ENCODE data around the gene LRP1B.

LRP1B gene

DNA sequence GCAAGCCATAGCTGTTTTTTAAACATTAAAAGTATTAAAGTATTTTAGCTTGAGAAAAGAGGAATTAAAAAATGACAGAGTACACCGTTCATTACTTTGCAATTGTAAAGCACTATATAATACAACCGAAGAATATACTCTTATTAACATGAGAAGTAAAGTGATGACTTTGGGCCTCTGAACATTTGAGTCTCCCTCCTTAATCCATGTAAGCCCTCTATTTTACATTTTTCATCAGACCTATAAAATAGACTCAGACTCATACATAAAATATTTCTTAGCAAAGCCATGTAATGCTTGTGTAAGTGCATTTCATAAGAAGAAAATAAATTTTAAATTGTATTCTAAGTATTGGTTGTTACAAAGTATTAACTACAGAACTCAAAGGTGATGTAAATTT, 198.6 kb downstream of the LRP1B start:
- no peak for DNase-seq (ENCODE audit: extremely low read depth, low read depth)
- TF ChIP-seq, protein P1, sequence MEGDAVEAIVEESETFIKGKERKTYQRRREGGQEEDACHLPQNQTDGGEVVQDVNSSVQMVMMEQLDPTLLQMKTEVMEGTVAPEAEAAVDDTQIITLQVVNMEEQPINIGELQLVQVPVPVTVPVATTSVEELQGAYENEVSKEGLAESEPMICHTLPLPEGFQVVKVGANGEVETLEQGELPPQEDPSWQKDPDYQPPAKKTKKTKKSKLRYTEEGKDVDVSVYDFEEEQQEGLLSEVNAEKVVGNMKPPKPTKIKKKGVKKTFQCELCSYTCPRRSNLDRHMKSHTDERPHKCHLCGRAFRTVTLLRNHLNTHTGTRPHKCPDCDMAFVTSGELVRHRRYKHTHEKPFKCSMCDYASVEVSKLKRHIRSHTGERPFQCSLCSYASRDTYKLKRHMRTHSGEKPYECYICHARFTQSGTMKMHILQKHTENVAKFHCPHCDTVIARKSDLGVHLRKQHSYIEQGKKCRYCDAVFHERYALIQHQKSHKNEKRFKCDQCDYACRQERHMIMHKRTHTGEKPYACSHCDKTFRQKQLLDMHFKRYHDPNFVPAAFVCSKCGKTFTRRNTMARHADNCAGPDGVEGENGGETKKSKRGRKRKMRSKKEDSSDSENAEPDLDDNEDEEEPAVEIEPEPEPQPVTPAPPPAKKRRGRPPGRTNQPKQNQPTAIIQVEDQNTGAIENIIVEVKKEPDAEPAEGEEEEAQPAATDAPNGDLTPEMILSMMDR (IDR thresholded peaks at IDR 0.05; ENCODE audit: low read depth, low read length, missing control alignments) = no peak
- no peak overlapping the region for H3K4me3 ChIP-seq (replicated peaks; ENCODE audit: low read depth, low read length)

DNA sequence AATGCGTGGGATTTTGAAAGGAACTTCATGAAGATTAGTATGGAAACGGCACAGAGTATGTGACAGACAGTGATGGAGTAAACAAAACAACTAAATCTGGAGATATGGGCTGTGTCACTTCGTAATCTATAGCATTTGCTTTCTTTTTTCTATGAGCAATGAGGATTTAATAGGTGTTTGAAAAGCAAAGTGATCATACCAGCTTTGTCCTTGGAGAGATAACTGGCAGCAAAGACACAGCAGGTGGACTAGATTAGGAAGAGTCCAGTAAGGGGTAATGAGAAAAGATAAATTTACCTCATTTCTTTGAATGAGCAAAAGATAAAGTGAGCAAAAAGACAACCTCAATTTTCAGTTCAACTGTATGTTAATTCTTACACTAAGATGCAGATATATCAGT, 199.0 kb downstream of the LRP1B start:
- no peak for DNase-seq (ENCODE audit: extremely low read depth, low read depth)
- H3K4me3 ChIP-seq (replicated peaks; ENCODE audit: low read depth, low read length) = no peak overlapping the region
- TF ChIP-seq, protein P1 (IDR thresholded peaks at IDR 0.05; ENCODE audit: low read depth, low read length, missing control alignments) = no peak

- DNase-seq (ENCODE audit: extremely low read depth, low read depth) = no peak
- TF ChIP-seq, protein P1 (IDR thresholded peaks at IDR 0.05; ENCODE audit: low read depth, low read length, missing control alignments) = no peak
Observed at GRCh38 chr2:141930803-141931202, 200.0 kb downstream of the LRP1B start.

DNA sequence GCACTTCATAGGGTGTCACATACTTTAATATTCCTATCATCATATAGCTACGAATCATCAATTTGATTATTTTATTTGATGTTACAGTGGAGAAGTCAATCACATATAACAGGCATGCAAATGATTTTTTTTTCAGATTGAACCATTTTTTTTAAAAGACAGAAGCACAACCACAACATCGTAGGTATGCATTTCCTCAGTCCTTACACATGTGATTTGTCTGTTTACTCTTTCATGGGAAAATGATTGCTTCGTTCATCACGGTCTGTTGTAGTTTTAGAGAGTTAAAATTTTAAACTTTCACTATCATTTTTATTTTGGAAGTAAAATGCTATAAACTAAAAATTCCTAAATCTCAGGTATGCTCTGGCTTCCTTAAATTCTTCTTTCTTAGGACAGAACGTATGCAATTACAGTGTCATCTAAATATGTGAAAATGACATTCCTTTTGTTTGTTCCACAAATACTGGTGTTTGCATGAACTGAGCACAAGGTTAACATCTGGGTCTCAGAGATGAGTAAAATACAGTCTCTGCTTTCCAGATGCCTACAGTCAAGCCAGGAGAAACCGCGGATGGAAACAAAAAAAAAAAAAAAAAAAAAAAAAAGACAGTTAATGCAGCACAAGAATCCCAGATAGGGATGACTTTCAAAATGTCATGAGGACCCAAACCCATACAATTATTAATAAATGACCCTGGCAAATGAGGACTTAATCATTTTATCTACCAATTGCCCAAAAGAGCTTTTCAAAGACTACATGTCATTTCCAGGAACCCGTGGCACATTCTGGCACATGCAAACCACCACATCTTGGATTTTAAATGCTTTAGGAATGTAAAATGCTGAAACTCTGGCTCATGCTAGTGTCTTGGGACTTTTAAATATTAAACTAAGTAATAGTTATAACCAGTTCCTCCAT, 201.2 kb downstream of the LRP1B start:
- TF ChIP-seq, protein P1 (IDR thresholded peaks at IDR 0.05; ENCODE audit: low read depth, low read length, missing control alignments) = no peak
- peak; percentile 29 for DNase-seq (ENCODE audit: extremely low read depth, low read depth)
- H3K4me3 ChIP-seq (replicated peaks; ENCODE audit: low read depth, low read length) = no peak overlapping the region

More at GRCh38 chr2:141930803-141931202, 200.0 kb downstream of the LRP1B start:
- H3K4me3 ChIP-seq (replicated peaks; ENCODE audit: low read depth, low read length) = no peak overlapping the region

DNA sequence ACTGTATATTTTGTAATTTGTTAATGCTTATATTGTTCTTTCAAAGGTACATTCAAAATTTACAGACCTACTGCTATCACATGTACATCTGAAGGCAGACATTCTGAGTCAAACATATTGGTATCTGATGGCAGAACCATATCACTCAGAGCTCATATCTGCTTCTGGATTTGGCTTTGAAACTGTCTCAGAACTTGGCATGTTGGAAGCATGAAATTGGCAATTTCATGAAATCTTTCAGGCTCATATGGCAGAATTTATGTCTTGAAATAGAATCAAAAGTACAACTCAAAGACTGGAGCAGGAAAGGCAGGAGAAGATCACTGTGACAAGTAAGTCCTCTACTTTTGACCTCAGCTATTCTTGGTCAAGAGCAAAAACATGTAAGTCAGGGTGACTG, 202.3 kb downstream of the LRP1B start:
- H3K4me3 ChIP-seq (replicated peaks; ENCODE audit: low read depth, low read length) = no peak overlapping the region
- TF ChIP-seq, protein P1 (IDR thresholded peaks at IDR 0.05; ENCODE audit: low read depth, low read length, missing control alignments) = no peak
- DNase-seq (ENCODE audit: extremely low read depth, low read depth) = no peak

- H3K4me3 ChIP-seq (replicated peaks; ENCODE audit: low read depth, low read length) = no peak overlapping the region
- no peak for DNase-seq (ENCODE audit: extremely low read depth, low read depth)
- TF ChIP-seq, protein P1 (IDR thresholded peaks at IDR 0.05; ENCODE audit: low read depth, low read length, missing control alignments) = no peak
Observed at GRCh38 chr2:141927536-141927935, 203.3 kb downstream of the LRP1B start.
